ENCODE results near the gene PIGU. TPM values are rescaled to one million over a fixed set of nuclear protein-coding genes. Genes with fewer than 3 reads are reported as not detected.
A peak's percentile ranks its signal among the peaks of the same experiment; 100 is the strongest.

The PIGU gene
- total RNA-seq, 2 donors from 2014 or later = 35.8 to 41.2 TPM

DNA sequence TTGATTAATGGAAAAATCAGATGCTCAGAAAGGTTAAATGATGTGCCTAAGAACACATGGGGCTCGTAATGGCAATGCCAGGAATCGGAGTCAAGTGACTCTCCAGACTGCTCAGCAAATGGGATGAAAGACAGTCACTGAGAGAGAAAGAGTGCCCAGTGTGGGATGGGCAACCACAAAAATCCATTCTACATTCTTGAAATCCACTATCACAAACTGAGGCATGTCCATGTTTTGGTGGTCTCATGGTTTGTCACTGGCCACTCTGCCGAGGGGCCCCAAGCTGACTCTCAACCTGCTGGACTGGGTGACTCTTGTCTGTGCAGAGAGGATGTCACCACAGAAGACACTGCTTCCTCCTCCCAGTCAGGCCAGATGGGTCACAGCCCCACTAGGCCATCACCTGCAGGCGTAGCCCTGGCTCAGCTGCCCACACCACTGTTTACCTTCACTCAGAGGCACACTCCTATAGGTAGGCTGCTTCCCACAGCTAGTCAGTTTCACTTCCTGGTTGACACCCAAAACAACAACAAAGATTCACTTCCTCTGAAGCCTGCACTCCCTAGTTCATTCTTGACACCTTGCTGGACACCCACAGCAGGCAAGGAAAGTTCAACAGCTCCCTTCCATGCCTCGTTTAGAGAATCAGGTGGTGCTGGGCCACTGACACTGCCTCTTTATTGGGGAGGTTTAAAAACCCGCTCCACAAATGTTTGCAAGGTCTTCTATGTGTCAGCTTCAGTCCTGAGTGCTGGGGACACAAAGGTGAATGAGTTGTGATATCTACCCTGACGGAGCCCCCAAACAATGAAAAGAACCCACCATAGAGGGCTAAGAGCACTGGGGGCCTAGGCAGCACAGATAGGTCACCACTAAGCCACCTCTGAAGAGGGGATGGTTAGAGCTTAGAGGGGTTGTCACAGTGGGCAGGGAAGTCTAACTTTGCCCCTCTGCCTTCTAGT is 96.6 kb downstream of the PIGU start:
- Histone ChIP-seq H3K27ac (ENCODE audit: low read depth, low read length) (no peak overlapping the region), H3K9me3 (ENCODE audit: control insufficient read depth, low read length) (no peaks in the 10 kb centered on the region), H3K4me1 (ENCODE audit: control insufficient read depth, insufficient read depth, low read length) (no peaks in the 10 kb centered on the region), H3K36me3 (ENCODE audit: control insufficient read depth, insufficient read depth, low read length) (peaks cover 19% of the 10 kb centered on the region), H3K4me3 (ENCODE audit: low read length) (no peak overlapping the region), H3K9ac (ENCODE audit: extremely low read depth, low read length, poor library complexity, severe bottlenecking) (no peak overlapping the region), H3K27me3 (ENCODE audit: control insufficient read depth, insufficient read depth, low read length, poor library complexity, severe bottlenecking) (no peaks in the 10 kb centered on the region)
- Mint-ChIP-seq H3K4me3 (no peak overlapping the region), H3K27me3 (ENCODE audit: insufficient read depth) (no peaks in the 10 kb centered on the region), H3K4me1 (no peaks in the 10 kb centered on the region), H3K36me3 (ENCODE audit: low read depth) (peaks cover 29% of the 10 kb centered on the region), H3K27ac (no peak overlapping the region), H3K9me3 (no peaks in the 10 kb centered on the region)
- TF ChIP-seq, protein P1, sequence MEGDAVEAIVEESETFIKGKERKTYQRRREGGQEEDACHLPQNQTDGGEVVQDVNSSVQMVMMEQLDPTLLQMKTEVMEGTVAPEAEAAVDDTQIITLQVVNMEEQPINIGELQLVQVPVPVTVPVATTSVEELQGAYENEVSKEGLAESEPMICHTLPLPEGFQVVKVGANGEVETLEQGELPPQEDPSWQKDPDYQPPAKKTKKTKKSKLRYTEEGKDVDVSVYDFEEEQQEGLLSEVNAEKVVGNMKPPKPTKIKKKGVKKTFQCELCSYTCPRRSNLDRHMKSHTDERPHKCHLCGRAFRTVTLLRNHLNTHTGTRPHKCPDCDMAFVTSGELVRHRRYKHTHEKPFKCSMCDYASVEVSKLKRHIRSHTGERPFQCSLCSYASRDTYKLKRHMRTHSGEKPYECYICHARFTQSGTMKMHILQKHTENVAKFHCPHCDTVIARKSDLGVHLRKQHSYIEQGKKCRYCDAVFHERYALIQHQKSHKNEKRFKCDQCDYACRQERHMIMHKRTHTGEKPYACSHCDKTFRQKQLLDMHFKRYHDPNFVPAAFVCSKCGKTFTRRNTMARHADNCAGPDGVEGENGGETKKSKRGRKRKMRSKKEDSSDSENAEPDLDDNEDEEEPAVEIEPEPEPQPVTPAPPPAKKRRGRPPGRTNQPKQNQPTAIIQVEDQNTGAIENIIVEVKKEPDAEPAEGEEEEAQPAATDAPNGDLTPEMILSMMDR (conservative IDR thresholded peaks at IDR 0.05) = no peak
- WGBS, 2 experiments (ENCODE audit: insufficient coverage in 1 of 2, insufficient read length in 1 of 2) = 95 to 97% methylated on average over 5 to 7 of the region's 7 CpGs
- no peak for DNase-seq

DNA sequence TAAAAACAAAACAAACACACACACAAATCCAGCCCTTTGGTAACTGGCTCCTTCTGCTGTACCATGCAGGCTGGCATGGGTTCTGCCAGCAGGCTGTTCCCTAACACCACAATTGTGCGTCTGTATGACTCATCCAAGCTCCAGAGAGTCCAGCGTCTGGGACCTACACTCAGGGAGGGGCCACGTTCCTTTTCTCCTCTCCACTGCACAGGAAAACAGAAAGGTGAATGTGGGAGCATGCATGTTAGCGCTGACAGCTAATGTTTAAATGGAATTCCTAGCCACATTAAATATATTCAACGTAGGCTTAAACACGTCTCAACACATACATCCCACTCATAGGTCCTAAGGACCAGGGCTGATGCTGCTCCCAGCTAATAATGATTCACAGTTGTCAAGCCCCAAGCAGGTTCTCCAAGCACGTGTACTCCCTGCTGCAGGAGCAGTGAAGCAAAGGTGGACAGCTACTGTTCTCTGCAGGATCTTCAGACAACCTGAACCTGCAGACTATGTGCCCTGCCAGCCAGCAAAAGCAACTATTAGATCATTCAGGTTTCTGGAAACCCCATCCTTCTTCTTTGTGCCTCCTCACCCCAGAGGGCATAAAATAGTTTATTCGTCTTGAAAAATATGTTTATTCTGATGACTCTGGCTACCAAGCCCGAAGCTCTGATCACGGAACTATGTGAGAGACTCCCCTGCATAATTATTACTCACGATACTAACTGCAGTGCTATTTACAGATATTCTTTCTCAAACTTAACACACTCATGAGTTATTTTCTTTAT is 97.5 kb downstream of the PIGU start:
- H3K9ac ChIP-seq (ENCODE audit: extremely low read depth, low read length, poor library complexity, severe bottlenecking) = no peak overlapping the region
- DNase-seq = no peak
- H3K9me3 ChIP-seq (ENCODE audit: control insufficient read depth, low read length) = no peaks in the 10 kb centered on the region
- no peak overlapping the region for H3K4me3 ChIP-seq (ENCODE audit: low read length)
- no peaks in the 10 kb centered on the region for H3K4me1 ChIP-seq (ENCODE audit: control insufficient read depth, insufficient read depth, low read length)
- TF ChIP-seq, protein P1 (conservative IDR thresholded peaks at IDR 0.05) = no peak
- no peaks in the 10 kb centered on the region for H3K27me3 Mint-ChIP-seq (ENCODE audit: insufficient read depth)
- no peaks in the 10 kb centered on the region for H3K27me3 ChIP-seq (ENCODE audit: control insufficient read depth, insufficient read depth, low read length, poor library complexity, severe bottlenecking)
- no peak overlapping the region for H3K27ac ChIP-seq (ENCODE audit: low read depth, low read length)
- peaks cover 29% of the 10 kb centered on the region for H3K36me3 Mint-ChIP-seq (ENCODE audit: low read depth)
- H3K4me1 Mint-ChIP-seq = no peaks in the 10 kb centered on the region
- H3K4me3 Mint-ChIP-seq = no peak overlapping the region
- peaks cover 20% of the 10 kb centered on the region for H3K36me3 ChIP-seq (ENCODE audit: control insufficient read depth, insufficient read depth, low read length)
- WGBS, 2 experiments (ENCODE audit: insufficient coverage in 1 of 2, insufficient read length in 1 of 2) = 91 to 93% methylated on average over 3 to 11 of the region's 11 CpGs
- H3K9me3 Mint-ChIP-seq = no peaks in the 10 kb centered on the region
- peak overlapping the region; percentile 14 for H3K27ac Mint-ChIP-seq

DNA sequence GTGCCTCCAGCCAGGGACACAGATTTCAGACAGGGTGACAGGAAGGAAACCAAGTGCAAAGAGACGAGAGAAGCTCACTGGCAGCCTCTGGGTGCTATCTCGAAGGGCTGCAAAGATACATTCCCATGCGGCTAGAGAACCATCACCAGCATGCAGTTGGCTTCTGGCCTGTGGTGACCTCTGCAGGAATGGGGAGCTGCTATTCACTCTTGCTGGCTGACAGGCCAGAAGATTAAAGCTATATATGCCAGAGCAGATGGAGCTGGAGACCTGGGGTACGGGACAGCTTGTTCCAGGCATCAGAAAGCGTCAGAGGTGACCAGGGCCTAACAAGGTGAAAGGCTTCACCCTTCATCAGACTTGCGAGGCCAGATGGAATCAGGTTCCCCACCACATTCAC is 98.4 kb downstream of the PIGU start:
- H3K27ac ChIP-seq (ENCODE audit: low read depth, low read length) = no peak overlapping the region
- no peak overlapping the region for H3K27ac Mint-ChIP-seq
- no peaks in the 10 kb centered on the region for H3K27me3 ChIP-seq (ENCODE audit: control insufficient read depth, insufficient read depth, low read length, poor library complexity, severe bottlenecking)
- no peaks in the 10 kb centered on the region for H3K9me3 Mint-ChIP-seq
- WGBS, 2 experiments (ENCODE audit: insufficient coverage in 1 of 2, insufficient read length in 1 of 2) = 94 to 95% methylated on average over 3 to 6 of the region's 6 CpGs
- no peak overlapping the region for H3K9ac ChIP-seq (ENCODE audit: extremely low read depth, low read length, poor library complexity, severe bottlenecking)
- H3K9me3 ChIP-seq (ENCODE audit: control insufficient read depth, low read length) = no peaks in the 10 kb centered on the region
- no peak for DNase-seq
- H3K36me3 ChIP-seq (ENCODE audit: control insufficient read depth, insufficient read depth, low read length) = peaks cover 12% of the 10 kb centered on the region
- H3K4me1 Mint-ChIP-seq = no peaks in the 10 kb centered on the region
- H3K36me3 Mint-ChIP-seq (ENCODE audit: low read depth) = peaks cover 28% of the 10 kb centered on the region
- H3K4me3 Mint-ChIP-seq = no peak overlapping the region
- H3K27me3 Mint-ChIP-seq (ENCODE audit: insufficient read depth) = no peaks in the 10 kb centered on the region
- no peaks in the 10 kb centered on the region for H3K4me1 ChIP-seq (ENCODE audit: control insufficient read depth, insufficient read depth, low read length)
- no peak overlapping the region for H3K4me3 ChIP-seq (ENCODE audit: low read length)
- TF ChIP-seq, protein P1 (conservative IDR thresholded peaks at IDR 0.05) = no peak

Measured in endodermal cell (in vitro differentiated cells).